Activated B cell treated with CpG ODN at 0.5 μM for 24 hours (primary cell): Measurements from ENCODE around the gene GLIPR1. TPM values are rescaled to one million over a fixed set of nuclear protein-coding genes. Genes with fewer than 3 reads are reported as not detected.

Source experiments
- ATAC-seq: fragments of 200-7000 bp; cut with Tn5 transposase; one replicate; pipeline ENCODE4 v1.10.0; 2021; ENCODE audit warnings: low read depth, mild to moderate bottlenecking, moderate library complexity
- CTCF ChIA-PET: fragments of 350-600 bp; sonication (Branson Sonifier 250); formaldehyde crosslinking; loops from one replicate; lab custom pipeline; 2021; ENCODE audit warnings: antibody characterized with exemption; lab: Charles Lee
- POLR2A ChIA-PET: fragments of 350-600 bp; sonication (Branson Sonifier 250); formaldehyde crosslinking; loops from one replicate; lab custom pipeline; 2021; ENCODE audit warnings: antibody characterized with exemption; lab: Charles Lee
- DNase-seq: peaks from one replicate; pipeline ENCODE4 v3.0.0; 2022
- H3K27ac Mint-ChIP-seq: one replicate; pipeline ENCODE4 v1.8.0; 2020; ENCODE audit warnings: mixed read lengths
- H3K27me3 Mint-ChIP-seq: one replicate; pipeline ENCODE4 v1.8.0; 2021; ENCODE audit warnings: mixed read lengths
- H3K36me3 Mint-ChIP-seq: one replicate; pipeline ENCODE4 v1.8.0; 2021; ENCODE audit warnings: low read depth, mixed read lengths
- H3K4me1 Mint-ChIP-seq: one replicate; pipeline ENCODE4 v1.8.0; 2021; ENCODE audit warnings: mixed read lengths
- H3K4me3 Mint-ChIP-seq: one replicate; pipeline ENCODE4 v1.8.0; 2020; ENCODE audit warnings: mild to moderate bottlenecking, mixed read lengths
- H3K9me3 Mint-ChIP-seq: one replicate; pipeline ENCODE4 v1.8.0; 2020; ENCODE audit warnings: mixed read lengths
- CTCF ChIP-seq: fragments of 200-600 bp; IDR thresholded peaks from one replicate; pipeline ENCODE4 v1.8.0; 2022; ENCODE audit warnings: antibody characterized with exemption, mild to moderate bottlenecking
- intact Hi-C: fragments of 100-400 bp; cut with micrococcal nuclease; formaldehyde crosslinking; loops from one replicate; pipeline ENCODE4 v1.15.1; 2024
- total RNA-seq: library from RNA; stranded (reverse); gene quantifications from 2 replicates; pipeline ENCODE4 v1.2.3, GENCODE V29; 2022

GLIPR1 gene
- total RNA-seq, 1 donor from 2014 or later = 45.4 TPM

GRCh38 chr12:75503866-75504265 lies 23.3 kb downstream of the GLIPR1 start:
- Mint-ChIP-seq H3K4me1 (peaks cover 1% of the 10 kb centered on the region), H3K36me3 (peaks cover 48% of the 10 kb centered on the region), H3K9me3 (no peaks in the 10 kb centered on the region), H3K27ac (no peak overlapping the region), H3K4me3 (no peak overlapping the region), H3K27me3 (no peaks in the 10 kb centered on the region)
- intact Hi-C loops = no loop called here
- TF ChIP-seq CTCF = no peak
- no peak for ATAC-seq
- ChIA-PET POLR2A (no interaction called here), CTCF (interaction anchor here (1.0 to 2.9 kb wide), 7 partner anchors 18 to 536 kb away, joined by 3 to 17 read pairs (median 4); partner anchors contain the start of genes GLIPR1L1 and GLIPR1L2)
- DNase-seq = no peak

- no peak for TF ChIP-seq CTCF
- H3K4me3 Mint-ChIP-seq = no peak overlapping the region
- H3K4me1 Mint-ChIP-seq = peaks cover 17% of the 10 kb centered on the region
- intact Hi-C loops = loop anchor here (1.0 kb wide), 3 partner anchors 69 to 172 kb away; partner anchors contain the start of genes GLIPR1L1 and GLIPR1L2
- H3K27me3 Mint-ChIP-seq = no peaks in the 10 kb centered on the region
- H3K9me3 Mint-ChIP-seq = no peaks in the 10 kb centered on the region
- peaks cover 40% of the 10 kb centered on the region for H3K36me3 Mint-ChIP-seq
- CTCF ChIA-PET = interaction anchor here (0.7 to 2.9 kb wide), 8 partner anchors 20 to 532 kb away, joined by 3 to 20 read pairs (median 10); partner anchors contain the start of genes GLIPR1L1 and GLIPR1L2
- POLR2A ChIA-PET = no interaction called here
- DNase-seq = no peak
- ATAC-seq = peak; percentile 45
- H3K27ac Mint-ChIP-seq = no peak overlapping the region
These were observed 25.3 kb downstream of the GLIPR1 start for GRCh38 chr12:75505706-75506312.

- ChIA-PET POLR2A (no interaction called here), CTCF (interaction anchor here (0.9 to 3.0 kb wide), 6 partner anchors 20 to 177 kb away, joined by 3 to 16 read pairs (median 4); partner anchors contain the start of genes CAPS2 and GLIPR1L1)
- H3K9me3 Mint-ChIP-seq = no peaks in the 10 kb centered on the region
- TF ChIP-seq CTCF = no peak
- H3K4me1 Mint-ChIP-seq = peaks cover 27% of the 10 kb centered on the region
- DNase-seq (no peak), ATAC-seq (no peak)
- intact Hi-C loops = no loop called here
- no peak overlapping the region for H3K27ac Mint-ChIP-seq
- H3K27me3 Mint-ChIP-seq = no peaks in the 10 kb centered on the region
- peaks cover 41% of the 10 kb centered on the region for H3K36me3 Mint-ChIP-seq
- no peak overlapping the region for H3K4me3 Mint-ChIP-seq
These were observed 26.5 kb downstream of the GLIPR1 start for GRCh38 chr12:75507086-75507485.

- H3K27me3 Mint-ChIP-seq = no peaks in the 10 kb centered on the region
- intact Hi-C loops = no loop called here
- no peak for TF ChIP-seq CTCF
- ChIA-PET CTCF (interaction anchor here (1.1 to 3.0 kb wide), 5 partner anchors 19 to 174 kb away, joined by 3 to 16 read pairs (median 5); partner anchors contain the start of gene GLIPR1L1), POLR2A (interaction anchor here (0.7 kb wide), 1 partner anchor 531 kb away, joined by 4 read pairs; no protein-coding TSS in a partner anchor)
- peaks cover 41% of the 10 kb centered on the region for H3K36me3 Mint-ChIP-seq
- peak overlapping the region; percentile 31 for H3K27ac Mint-ChIP-seq
- no peak overlapping the region for H3K4me3 Mint-ChIP-seq
- ATAC-seq (no peak), DNase-seq (no peak)
- peaks cover 27% of the 10 kb centered on the region for H3K4me1 Mint-ChIP-seq
- no peaks in the 10 kb centered on the region for H3K9me3 Mint-ChIP-seq
These were observed 27.6 kb downstream of the GLIPR1 start for GRCh38 chr12:75508159-75508558.

GRCh38 chr12:75509621-75510020 lies 29.1 kb downstream of the GLIPR1 start:
- Mint-ChIP-seq H3K9me3 (no peaks in the 10 kb centered on the region), H3K27me3 (no peaks in the 10 kb centered on the region), H3K4me3 (peak overlapping the region; percentile 99), H3K4me1 (peaks cover 27% of the 10 kb centered on the region), H3K36me3 (peaks cover 36% of the 10 kb centered on the region), H3K27ac (no peak overlapping the region)
- DNase-seq (no peak), ATAC-seq (no peak)
- POLR2A ChIA-PET = no interaction called here
- TF ChIP-seq CTCF = no peak
- intact Hi-C loops = loop anchor here (2.0 kb wide), 2 partner anchors 1001 to 1049 kb away; partner anchors contain the start of gene OSBPL8
- CTCF ChIA-PET = no interaction called here
